ENCODE measurements around the gene CEP55.
"Not testable (repeated sequence)": the region's sequence is repeated elsewhere in the genome, so short reads cannot be mapped to it uniquely, and the experiment has no call there.

- TF ChIP-seq CTCF, POLR2A (IDR thresholded peaks at IDR 0.05): not testable (repeated sequence)
These were observed 44.5 kb downstream of the CEP55 start for GRCh38 chr10:93540871-93541270.

Measured in sigmoid colon (tissue), 3 donors.